Mucosa of stomach (tissue), 1 donor: ENCODE measurements around the gene AS3MT.
"Not testable (repeated sequence)": the region's sequence is repeated elsewhere in the genome, so short reads cannot be mapped to it uniquely, and the experiment has no call there.

Experiments
- H3K27me3 ChIP-seq: one replicate; pipeline ENCODE4 v1.7.0; 2013; ENCODE audit warnings: mild to moderate bottlenecking, low read length; ENCODE audit not compliant: control insufficient read depth, insufficient read depth
- H3K36me3 ChIP-seq: one replicate; pipeline ENCODE4 v1.7.0; 2013; ENCODE audit warnings: low read length; ENCODE audit not compliant: control insufficient read depth, insufficient read depth
- H3K4me1 ChIP-seq: one replicate; pipeline ENCODE4 v1.7.0; 2013; ENCODE audit warnings: mild to moderate bottlenecking, low read length; ENCODE audit not compliant: control insufficient read depth, insufficient read depth
- H3K4me3 ChIP-seq: one replicate; pipeline ENCODE4 v1.7.0; 2013; ENCODE audit warnings: low read length
- H3K9ac ChIP-seq: one replicate; pipeline ENCODE4 v1.7.0; 2013; ENCODE audit warnings: mild to moderate bottlenecking, low read length, moderate library complexity
- H3K9me3 ChIP-seq: one replicate; pipeline ENCODE4 v1.7.0; 2013; ENCODE audit warnings: mild to moderate bottlenecking, low read length, moderate library complexity; ENCODE audit not compliant: control insufficient read depth
- donor health status: Pancreatic carcinoma.

The AS3MT gene

GRCh38 chr10:102914781-102915180 is 45.5 kb downstream of the AS3MT start:
- no peak overlapping the region for H3K4me3 ChIP-seq

GRCh38 chr10:102916173-102916572 is 46.9 kb downstream of the AS3MT start:
- H3K9me3 ChIP-seq: no peaks in the 10 kb centered on the region

More at GRCh38 chr10:102914781-102915180, 45.5 kb downstream of the AS3MT start:
- H3K36me3 ChIP-seq: no peaks in the 10 kb centered on the region
- no peaks in the 10 kb centered on the region for H3K9me3 ChIP-seq
- no peak overlapping the region for H3K9ac ChIP-seq
- peaks cover 6% of the 10 kb centered on the region for H3K4me1 ChIP-seq
- no peaks in the 10 kb centered on the region for H3K27me3 ChIP-seq

GRCh38 chr10:102917314-102917961 is 48.2 kb downstream of the AS3MT start:
- Histone ChIP-seq H3K36me3 (no peaks in the 10 kb centered on the region), H3K27me3 (no peaks in the 10 kb centered on the region), H3K9me3 (no peaks in the 10 kb centered on the region), H3K4me3 (peak overlapping the region; percentile 85), H3K9ac (peak overlapping the region; percentile 69), H3K4me1 (peaks cover 21% of the 10 kb centered on the region)

More at GRCh38 chr10:102916173-102916572, 46.9 kb downstream of the AS3MT start:
- Histone ChIP-seq H3K27me3 (no peaks in the 10 kb centered on the region), H3K36me3 (no peaks in the 10 kb centered on the region), H3K9ac (no peak overlapping the region), H3K4me3 (no peak overlapping the region), H3K4me1 (peaks cover 20% of the 10 kb centered on the region)

- Histone ChIP-seq H3K4me3 (peak within 1 kb of the TSS; percentile 85), H3K36me3 (no peaks in the 10 kb centered on the region), H3K4me1 (peaks cover 23% of the 10 kb centered on the region), H3K9me3 (no peaks in the 10 kb centered on the region), H3K9ac (peak within 1 kb of the TSS; percentile 69), H3K27me3 (no peaks in the 10 kb centered on the region)
Measured at GRCh38 chr10:102917962-102918816, 48.9 kb downstream of the AS3MT start, which contains the start of gene CNNM2. Gene CNNM2, plus strand, starts transcription at chr10:102918294. Its CDS starts 187 bp downstream, at chr10:102918481.

GRCh38 chr10:102918817-102919245 is 49.6 kb downstream of the AS3MT start:
- Histone ChIP-seq H3K9me3 (no peaks in the 10 kb centered on the region), H3K27me3 (no peaks in the 10 kb centered on the region), H3K36me3 (no peaks in the 10 kb centered on the region), H3K4me1 (peaks cover 27% of the 10 kb centered on the region), H3K4me3 (peak overlapping the region; percentile 85), H3K9ac (peak overlapping the region; percentile 69)

- peaks cover 27% of the 10 kb centered on the region for H3K4me1 ChIP-seq
- H3K36me3 ChIP-seq: no peaks in the 10 kb centered on the region
- H3K4me3 ChIP-seq: peak overlapping the region; percentile 85
- H3K9ac ChIP-seq: peak overlapping the region; percentile 69
- no peaks in the 10 kb centered on the region for H3K9me3 ChIP-seq
- H3K27me3 ChIP-seq: no peaks in the 10 kb centered on the region
Measured at GRCh38 chr10:102919246-102919959, 50.1 kb downstream of the AS3MT start.

GRCh38 chr10:102919992-102920739 is 50.9 kb downstream of the AS3MT start:
- H3K9me3 ChIP-seq: no peaks in the 10 kb centered on the region
- no peak overlapping the region for H3K9ac ChIP-seq
- H3K27me3 ChIP-seq: no peaks in the 10 kb centered on the region
- H3K4me3 ChIP-seq: peak overlapping the region; percentile 85
- peaks cover 27% of the 10 kb centered on the region for H3K4me1 ChIP-seq
- no peaks in the 10 kb centered on the region for H3K36me3 ChIP-seq

GRCh38 chr10:102923601-102924000 is 54.3 kb downstream of the AS3MT start:
- H3K4me3 ChIP-seq: no peak overlapping the region
- no peaks in the 10 kb centered on the region for H3K36me3 ChIP-seq
- H3K4me1 ChIP-seq: peaks cover 27% of the 10 kb centered on the region
- H3K9me3 ChIP-seq: no peaks in the 10 kb centered on the region
- H3K9ac ChIP-seq: no peak overlapping the region
- H3K27me3 ChIP-seq: no peaks in the 10 kb centered on the region

- Histone ChIP-seq H3K4me1 (peaks cover 6% of the 10 kb centered on the region), H3K9me3 (no peaks in the 10 kb centered on the region), H3K4me3 (no peak overlapping the region), H3K27me3 (no peaks in the 10 kb centered on the region), H3K36me3 (no peaks in the 10 kb centered on the region), H3K9ac (no peak overlapping the region)
Measured at GRCh38 chr10:102926842-102927241, 57.6 kb downstream of the AS3MT start.

GRCh38 chr10:102927311-102928010 is 58.2 kb downstream of the AS3MT start:
- Histone ChIP-seq H3K9ac (no peak overlapping the region), H3K9me3 (no peaks in the 10 kb centered on the region)

GRCh38 chr10:102928442-102928841 is 59.2 kb downstream of the AS3MT start:
- not testable (repeated sequence) for H3K9ac ChIP-seq, H3K9me3 ChIP-seq, H3K36me3 ChIP-seq, H3K27me3 ChIP-seq, H3K4me1 ChIP-seq, H3K4me3 ChIP-seq

More at GRCh38 chr10:102927311-102928010, 58.2 kb downstream of the AS3MT start:
- H3K36me3 ChIP-seq: no peaks in the 10 kb centered on the region
- peaks cover 6% of the 10 kb centered on the region for H3K4me1 ChIP-seq
- H3K4me3 ChIP-seq: no peak overlapping the region
- no peaks in the 10 kb centered on the region for H3K27me3 ChIP-seq
